K562 (cell line): Measurements from ENCODE around the gene TMEM41A. TPM values are rescaled to one million over a fixed set of nuclear protein-coding genes. Genes with fewer than 3 reads are reported as not detected.

Experiments
- NCOA1 ChIP-seq: fragments of 450-650 bp; IDR thresholded peaks from 2 replicates; pipeline ENCODE4 v1.6.1; 2016; ENCODE audit warnings: low read depth
- PHB ChIP-seq: fragments of 250-450 bp; sonication (Bioruptor Pico); IDR thresholded peaks from 2 replicates; pipeline ENCODE4 v1.5.0; 2021
- SRSF1 ChIP-seq: fragments of 200-400 bp; formaldehyde crosslinking; IDR thresholded peaks from 2 replicates; pipeline ENCODE4 v1.6.1; 2017; ENCODE audit warnings: mild to moderate bottlenecking, low read depth, low read length, moderate library complexity
- ZNF318 ChIP-seq, 2 experiments: fragments of 450-650 bp; IDR thresholded peaks; 2 replicates each; pipeline ENCODE4 v1.6.1; 2016; ENCODE audit warnings: mild to moderate bottlenecking in 2 of 2, borderline replicate concordance in 1 of 2, low read depth in 1 of 2, moderate library complexity in 1 of 2
- polyA plus RNA-seq, 8 experiments: library from polyadenylated mRNA; depleted of rRNA in 4 of 8; stranded (reverse) in 5 of 8; unstranded in 3 of 8; fragments of >200 nt; fragmentation: Nextera tagmentation in 2 of 8; fragmentation: Illumina TruSeq in 1 of 8; extraction: Ambion mirVana in 2 of 8; extraction: Trizol in 1 of 8; gene quantifications; 2 replicates each; pipeline versions ENCODE4 v1.2.1 to v1.2.3, GENCODE V29; 2011 to 2014; ENCODE audit warnings: inconsistent platforms in 1 of 8, missing spikeins in 1 of 8
- total RNA-seq, 7 experiments: library from RNA; depleted of rRNA in 6 of 7; stranded (reverse); fragments of >200 nt in 6 of 7; fragmentation: Illumina TruSeq in 2 of 7; extraction: Trizol in 2 of 7; gene quantifications; 2 replicates each; pipeline versions ENCODE4 v1.2.1 to v1.2.3, GENCODE V29; 2011 to 2021; ENCODE audit warnings: low replicate concordance in 1 of 7

TMEM41A gene
- total and polyA plus RNA-seq, 9 of the 15 experiments (the other 6 are each of a cell fraction or from before 2014, with no cell fraction given) = 22.5 to 65.9 (median 31.5) TPM

DNA sequence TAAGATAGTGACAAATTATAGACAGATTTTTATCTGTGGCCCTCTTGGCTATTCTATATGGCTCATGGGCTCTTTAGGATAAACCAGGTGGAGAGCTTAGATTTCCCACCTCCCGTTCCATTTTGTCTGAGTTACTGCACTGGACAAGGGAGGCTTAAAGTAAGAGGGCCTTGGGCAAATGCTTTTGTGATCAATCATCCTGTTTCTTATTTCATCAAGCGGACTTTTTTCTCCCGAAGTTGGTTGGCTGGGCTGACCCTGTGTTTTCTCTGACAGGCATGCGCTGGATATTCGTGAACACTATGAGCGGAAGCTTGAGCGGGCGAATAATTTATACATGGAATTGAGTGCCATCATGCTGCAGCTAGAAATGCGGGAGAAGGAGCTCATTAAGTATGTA lies 33.4 kb downstream of the TMEM41A start (continued):
- no peak for TF ChIP-seq ZNF318 (IDR thresholded peaks at IDR 0.05; ENCODE audit: borderline replicate concordance in 1 of 2, low read depth in 1 of 2)
- TF ChIP-seq PHB (CRISPR knock-in tag) = no peak
- TF ChIP-seq SRSF1 = no peak
- no peak for TF ChIP-seq NCOA1
- TF ChIP-seq, all 486 proteins: peak for 0
